IMR-90 (cell line): ENCODE measurements around the gene TWIST2. TPM values are rescaled to one million over a fixed set of nuclear protein-coding genes. Genes with fewer than 3 reads are reported as not detected.

Source experiments
- ATAC-seq: fragments of 200-7000 bp; cut with Tn5 transposase; 2 replicates; pipeline ENCODE4 v1.9.1; 2020; ENCODE audit warnings: low read depth, mild to moderate bottlenecking, moderate library complexity
- BruUV-seq: library from RNA; stranded (reverse); fragments of 400-500 nt; replicated peaks from 2 replicates; lab custom pipeline; 2021; lab: Mats Ljungman, UMichigan
- CTCF ChIA-PET: fragments of 300-600 bp; formaldehyde crosslinking; extraction: SDS; loops from one replicate; lab custom pipeline; 2021; ENCODE audit warnings: antibody characterized with exemption; lab: Yijun Ruan, JAX
- POLR2A ChIA-PET: fragments of 300-600 bp; sonication (Branson Sonifier 250); formaldehyde crosslinking; loops from one replicate; lab custom pipeline; 2022; ENCODE audit warnings: antibody characterized with exemption; ENCODE audit not compliant: unreplicated experiment; lab: Charles Lee
- DNase-seq: peaks from one replicate; pipeline ENCODE4 v3.0.0; 2013
- H2AFZ ChIP-seq: replicated peaks from 2 replicates; pipeline ENCODE3; 2013; ENCODE audit warnings: low read length, mild to moderate bottlenecking; ENCODE audit not compliant: poor library complexity
- H2AK5ac ChIP-seq: 2 replicates; pipeline ENCODE4 v1.6.1; 2013; ENCODE audit warnings: low read depth, low read length, inconsistent platforms
- H2AK9ac ChIP-seq: replicated peaks from 2 replicates; pipeline ENCODE3; 2013; ENCODE audit warnings: mild to moderate bottlenecking, low read depth, low read length, moderate library complexity; ENCODE audit not compliant: poor library complexity
- H2BK120ac ChIP-seq: 2 replicates; pipeline ENCODE4 v1.6.1; 2013; ENCODE audit warnings: low read depth, low read length, inconsistent platforms
- H2BK15ac ChIP-seq: 3 replicates; pipeline ENCODE4 v1.6.1; 2013; ENCODE audit warnings: low read depth, low read length, inconsistent platforms
- H2BK20ac ChIP-seq: 2 replicates; pipeline ENCODE4 v1.6.1; 2013; ENCODE audit warnings: low read depth, mild to moderate bottlenecking, inconsistent platforms, low read length, moderate library complexity
- H2BK5ac ChIP-seq: 2 replicates; pipeline ENCODE4 v1.6.1; 2013; ENCODE audit warnings: mild to moderate bottlenecking, low read depth, low read length, inconsistent platforms; ENCODE audit not compliant: poor library complexity, severe bottlenecking
- H3K14ac ChIP-seq: replicated peaks from 2 replicates; pipeline ENCODE4 v1.6.1; 2013; ENCODE audit warnings: low read depth, low read length, inconsistent platforms
- H3K18ac ChIP-seq: 2 replicates; pipeline ENCODE4 v1.6.1; 2013; ENCODE audit warnings: low read depth, low read length, control low read depth
- H3K23ac ChIP-seq: 2 replicates; pipeline ENCODE4 v1.6.1; 2013; ENCODE audit warnings: low read depth, low read length, inconsistent platforms
- H3K27ac ChIP-seq: 2 replicates; pipeline ENCODE4 v1.5.1; 2013; ENCODE audit warnings: mild to moderate bottlenecking, control low read depth, low read length; ENCODE audit not compliant: insufficient read depth
- H3K27me3 ChIP-seq: 2 replicates; pipeline ENCODE4 v1.6.1; 2013; ENCODE audit warnings: low read length; ENCODE audit not compliant: control insufficient read depth, insufficient read depth
- H3K36me3 ChIP-seq: 2 replicates; pipeline ENCODE4 v1.6.1; 2013; ENCODE audit warnings: low read length, mixed read lengths; ENCODE audit not compliant: control insufficient read depth, insufficient read depth
- H3K4ac ChIP-seq: 2 replicates; pipeline ENCODE4 v1.6.1; 2013; ENCODE audit warnings: low read depth, low read length, inconsistent platforms
- H3K4me1 ChIP-seq: 2 replicates; pipeline ENCODE4 v1.6.1; 2013; ENCODE audit warnings: low read length, mixed read lengths; ENCODE audit not compliant: control insufficient read depth, insufficient read depth
- H3K4me2 ChIP-seq: 2 replicates; pipeline ENCODE4 v1.6.1; 2013; ENCODE audit warnings: low read depth, mild to moderate bottlenecking, control low read depth, low read length, moderate library complexity
- H3K4me3 ChIP-seq: 2 replicates; pipeline ENCODE4 v1.5.1; 2013; ENCODE audit warnings: low read depth, mild to moderate bottlenecking, control low read depth, low read length, moderate library complexity; ENCODE audit not compliant: insufficient read depth
- H3K56ac ChIP-seq: 2 replicates; pipeline ENCODE4 v1.6.1; 2013; ENCODE audit warnings: low read length, inconsistent platforms; ENCODE audit not compliant: insufficient read depth; ENCODE audit errors: extremely low read depth
- H3K79me1 ChIP-seq, 2 experiments: 2 replicates each; pipeline ENCODE4 v1.6.1; 2013; ENCODE audit warnings: low read length in 2 of 2, inconsistent platforms in 1 of 2, low read depth in 1 of 2
- H3K9ac ChIP-seq: 2 replicates; pipeline ENCODE4 v1.6.1; 2013; ENCODE audit warnings: low read depth, low read length, control low read depth
- H3K9me1 ChIP-seq: 2 replicates; pipeline ENCODE4 v1.6.1; 2013; ENCODE audit warnings: low read length, inconsistent platforms; ENCODE audit not compliant: insufficient read depth
- H3K9me3 ChIP-seq: 2 replicates; pipeline ENCODE4 v1.6.1; 2013; ENCODE audit warnings: low read length; ENCODE audit not compliant: control insufficient read depth, insufficient read depth
- H4K20me1 ChIP-seq: 2 replicates; pipeline ENCODE4 v1.6.1; 2013; ENCODE audit warnings: low read length, inconsistent platforms; ENCODE audit not compliant: insufficient read depth
- H4K5ac ChIP-seq: 2 replicates; pipeline ENCODE4 v1.6.1; 2013; ENCODE audit warnings: mild to moderate bottlenecking, low read depth, low read length, control low read depth
- H4K8ac ChIP-seq, 2 experiments: 2 replicates each; pipeline ENCODE4 v1.6.1; 2013; ENCODE audit warnings: low read depth in 2 of 2, low read length in 2 of 2, control low read depth in 1 of 2, inconsistent platforms in 1 of 2
- H4K91ac ChIP-seq: 2 replicates; pipeline ENCODE4 v1.6.1; 2013; ENCODE audit warnings: low read depth, low read length, inconsistent platforms; ENCODE audit not compliant: insufficient read depth
- BHLHE40 ChIP-seq: fragments of 150-350 bp; IDR thresholded peaks from 2 replicates; pipeline ENCODE4 v1.6.1; 2016; ENCODE audit warnings: mild to moderate bottlenecking, low read depth, low read length
- CHD1 ChIP-seq: IDR thresholded peaks from 2 replicates; pipeline ENCODE4 v1.6.1; 2012; ENCODE audit warnings: low read depth, low read length, improper control_type of control experiment
- ELK1 ChIP-seq: fragments of 150-350 bp; IDR thresholded peaks from 2 replicates; pipeline ENCODE4 v1.6.1; 2016; ENCODE audit warnings: low read depth, mild to moderate bottlenecking, low read length, moderate library complexity, borderline replicate concordance
- FOS ChIP-seq: fragments of 150-350 bp; IDR thresholded peaks from 2 replicates; pipeline ENCODE4 v1.6.1; 2016; ENCODE audit warnings: low read depth, low read length
- MAFK ChIP-seq: IDR thresholded peaks from 2 replicates; pipeline ENCODE4 v1.6.1; 2012; ENCODE audit warnings: low read depth, low read length, improper control_type of control experiment
- MAZ ChIP-seq: IDR thresholded peaks from 2 replicates; pipeline ENCODE4 v1.6.1; 2012; ENCODE audit warnings: low read depth, mild to moderate bottlenecking, low read length, improper control_type of control experiment, moderate library complexity, borderline replicate concordance
- MXI1 ChIP-seq: IDR thresholded peaks from 2 replicates; pipeline ENCODE4 v1.6.1; 2012; ENCODE audit warnings: low read depth, mild to moderate bottlenecking, low read length, moderate library complexity, borderline replicate concordance
- RAD21 ChIP-seq: IDR thresholded peaks from 2 replicates; pipeline ENCODE4 v1.6.1; 2012; ENCODE audit warnings: low read length, improper control_type of control experiment
- RCOR1 ChIP-seq: IDR thresholded peaks from 2 replicates; pipeline ENCODE4 v1.6.1; 2012; ENCODE audit warnings: mild to moderate bottlenecking, low read length, improper control_type of control experiment; ENCODE audit not compliant: insufficient replicate concordance
- RFX5 ChIP-seq: IDR thresholded peaks from 2 replicates; pipeline ENCODE4 v1.8.0; 2012; ENCODE audit warnings: low read depth, mild to moderate bottlenecking, low read length, moderate library complexity
- SMC3 ChIP-seq: fragments of 150-350 bp; IDR thresholded peaks from 2 replicates; pipeline ENCODE4 v1.6.1; 2016; ENCODE audit warnings: low read depth, mild to moderate bottlenecking, antibody characterized with exemption, low read length, moderate library complexity
- USF2 ChIP-seq: fragments of 150-350 bp; IDR thresholded peaks from 2 replicates; pipeline ENCODE4 v1.6.1; 2017; ENCODE audit warnings: mild to moderate bottlenecking, antibody characterized with exemption, low read length, low read depth
- WGBS, 2 experiments: methylation state at CpG; one replicate each; pipeline versions ENCODE4 v1.1.5 to v1.1.7; 2013; ENCODE audit warnings: missing lambda C conversion rate in 2 of 2; ENCODE audit not compliant: insufficient read length in 1 of 2; ENCODE audit errors: extremely low coverage in 2 of 2; 5-methylcytosine and 5-hydroxymethylcytosine counted together
- dilution Hi-C: fragments of 300-500 bp; cut with HindIII; formaldehyde crosslinking; loops from one replicate; pipeline ENCODE4 v1.14.3; 2018; ENCODE audit warnings: low sequenced_read_pairs; ENCODE audit not compliant: unreplicated experiment
- in situ Hi-C: fragments of 300-500 bp; cut with MboI; formaldehyde crosslinking; loops from 3 replicates; pipeline ENCODE4 v1.14.3; 2019; ENCODE audit warnings: low sequenced_read_pairs, inconsistent platforms, mixed read lengths
- intact Hi-C: fragments of 100-400 bp; cut with micrococcal nuclease; formaldehyde crosslinking; loops from 2 replicates; pipeline ENCODE4 v1.10.0; 2022
- polyA plus RNA-seq, 3 experiments: library from polyadenylated mRNA; depleted of rRNA; stranded (reverse); fragments of >200 nt; gene quantifications; 2 replicates each; pipeline ENCODE4 v1.2.3, GENCODE V29; 2012; ENCODE audit warnings: low replicate concordance in 1 of 3
- total RNA-seq: library from RNA; depleted of rRNA; stranded (reverse); fragments of >200 nt; gene quantifications from 2 replicates; pipeline ENCODE4 v1.2.3, GENCODE V29; 2012
- TF ChIP-seq, protein P1 (sequence below): conservative IDR thresholded peaks from 2 replicates; pipeline ENCODE4 v1.5.1; 2012; ENCODE audit warnings: mild to moderate bottlenecking, low read depth, low read length, improper control_type of control experiment

TWIST2 gene
- total and polyA plus RNA-seq, 2 of the 4 experiments (the other 2 are of a cell fraction), result 9.3 to 33.6 TPM

DNA sequence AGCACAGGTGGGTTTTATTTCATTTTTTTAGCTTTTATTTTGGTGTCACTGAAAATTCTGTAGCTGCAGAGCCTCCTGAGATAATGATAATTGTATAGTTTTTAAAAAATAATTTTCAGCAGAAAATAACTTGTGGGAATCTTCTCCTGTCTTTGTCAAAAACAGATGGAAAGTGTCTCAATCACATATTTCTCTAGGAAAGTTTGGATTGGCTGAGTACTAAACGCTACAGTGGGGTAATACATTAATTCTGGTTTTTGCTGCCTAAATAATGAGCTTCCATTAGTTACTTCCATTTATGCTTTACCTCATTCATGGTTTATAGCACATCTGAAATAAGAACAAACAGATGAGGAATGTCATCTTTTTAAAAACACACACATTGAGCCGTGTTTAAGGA lies 2.2 kb downstream of the TWIST2 start:
- H3K27ac ChIP-seq, result peak overlapping the region; percentile 95; the same call in 1 of the 2 replicates
- WGBS, 2 experiments, result no CpG with 5 or more reads among the region's 2 CpGs
- H2AK9ac ChIP-seq, result no peak overlapping the region
- ATAC-seq (no peak), DNase-seq (peak; percentile 50)
- no peak for TF ChIP-seq MAFK
- no peak for TF ChIP-seq BHLHE40
- TF ChIP-seq RAD21, result no peak
- TF ChIP-seq ELK1, result no peak
- TF ChIP-seq FOS, result no peak
- TF ChIP-seq, protein P1, sequence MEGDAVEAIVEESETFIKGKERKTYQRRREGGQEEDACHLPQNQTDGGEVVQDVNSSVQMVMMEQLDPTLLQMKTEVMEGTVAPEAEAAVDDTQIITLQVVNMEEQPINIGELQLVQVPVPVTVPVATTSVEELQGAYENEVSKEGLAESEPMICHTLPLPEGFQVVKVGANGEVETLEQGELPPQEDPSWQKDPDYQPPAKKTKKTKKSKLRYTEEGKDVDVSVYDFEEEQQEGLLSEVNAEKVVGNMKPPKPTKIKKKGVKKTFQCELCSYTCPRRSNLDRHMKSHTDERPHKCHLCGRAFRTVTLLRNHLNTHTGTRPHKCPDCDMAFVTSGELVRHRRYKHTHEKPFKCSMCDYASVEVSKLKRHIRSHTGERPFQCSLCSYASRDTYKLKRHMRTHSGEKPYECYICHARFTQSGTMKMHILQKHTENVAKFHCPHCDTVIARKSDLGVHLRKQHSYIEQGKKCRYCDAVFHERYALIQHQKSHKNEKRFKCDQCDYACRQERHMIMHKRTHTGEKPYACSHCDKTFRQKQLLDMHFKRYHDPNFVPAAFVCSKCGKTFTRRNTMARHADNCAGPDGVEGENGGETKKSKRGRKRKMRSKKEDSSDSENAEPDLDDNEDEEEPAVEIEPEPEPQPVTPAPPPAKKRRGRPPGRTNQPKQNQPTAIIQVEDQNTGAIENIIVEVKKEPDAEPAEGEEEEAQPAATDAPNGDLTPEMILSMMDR, result no peak
- TF ChIP-seq SMC3, result no peak
- no peak for TF ChIP-seq MAZ
- no peak for TF ChIP-seq MXI1
- no peak for TF ChIP-seq USF2
- TF ChIP-seq CHD1, result no peak
- TF ChIP-seq RCOR1, result no peak
- no peak for TF ChIP-seq RFX5
- dilution Hi-C loops (no loop called here), in situ Hi-C loops (no loop called here), intact Hi-C loops (loop anchor here (2.0 kb wide), 1 partner anchor 153 kb away; no protein-coding TSS in a partner anchor)
- H2BK15ac ChIP-seq, result no peak overlapping the region
- no peak overlapping the region for H4K8ac ChIP-seq
- H3K36me3 ChIP-seq, result peaks cover 14% of the 10 kb centered on the region
- peak overlapping the region; percentile 86 for H2BK5ac ChIP-seq
- ChIA-PET CTCF (interaction anchor here (1.0 to 3.0 kb wide), 3 partner anchors 15 to 95 kb away, joined by 3 to 12 read pairs (median 4); no protein-coding TSS in a partner anchor), POLR2A (no interaction called here)
- H4K5ac ChIP-seq, result no peak overlapping the region
- peak overlapping the region; percentile 98; the same call in 1 of the 2 replicates for H3K4me2 ChIP-seq
- H3K9me1 ChIP-seq, result peaks cover 2% of the 10 kb centered on the region; the same call in 1 of the 2 replicates
- no peak overlapping the region for H2AFZ ChIP-seq
- peaks cover 27 to 34% of the 10 kb centered on the region in 2 experiments for H3K79me1 ChIP-seq
- H2AK5ac ChIP-seq, result no peak overlapping the region
- peak overlapping the region; percentile 82; the same call in 1 of the 2 replicates for H3K23ac ChIP-seq
- peak overlapping the region; percentile 92; the same call in 1 of the 2 replicates for H3K9ac ChIP-seq
- no peaks in the 10 kb centered on the region for H3K27me3 ChIP-seq
- no peak overlapping the region for H2BK120ac ChIP-seq
- TSS peak; percentile 12 for BruUV-seq
- H4K91ac ChIP-seq, result no peak overlapping the region
- peak overlapping the region; percentile 90 for H3K4me3 ChIP-seq
- H3K4me1 ChIP-seq, result peaks cover 21% of the 10 kb centered on the region
- peak overlapping the region; percentile 72; the same call in 1 of the 2 replicates for H3K56ac ChIP-seq
- H3K14ac ChIP-seq, result no peak overlapping the region; the same call in 1 of the 2 replicates
- peak overlapping the region; percentile 55; the same call in 1 of the 2 replicates for H3K4ac ChIP-seq
- H4K20me1 ChIP-seq, result peaks cover 10% of the 10 kb centered on the region
- H3K18ac ChIP-seq, result peak overlapping the region; percentile 96; the same call in 1 of the 2 replicates
- no peak overlapping the region for H2BK20ac ChIP-seq
- no peaks in the 10 kb centered on the region for H3K9me3 ChIP-seq
